ENCODE data around the gene CFAP65. TPM values are rescaled to one million over a fixed set of nuclear protein-coding genes. Genes with fewer than 3 reads are reported as not detected.

Gene CFAP65
- total and polyA plus RNA-seq, 2 of the 4 experiments (the other 2 are of a cell fraction) = not detected

- POLR2A ChIA-PET (ENCODE audit: unreplicated experiment) = no interaction called here
- H3K9me3 ChIP-seq (ENCODE audit: control insufficient read depth, insufficient read depth, low read length) = no peaks in the 10 kb centered on the region
- no peak overlapping the region for H3K4me2 ChIP-seq (ENCODE audit: low read depth, low read length)
- H4K20me1 ChIP-seq (ENCODE audit: insufficient read depth, low read length) = no peaks in the 10 kb centered on the region; the same call in 1 of the 2 replicates
- dilution Hi-C loops (cut with HindIII; ENCODE audit: low sequenced_read_pairs, unreplicated experiment) (no loop called here), in situ Hi-C loops (cut with MboI; ENCODE audit: low sequenced_read_pairs) (no loop called here), intact Hi-C loops (cut with micrococcal nuclease) (no loop called here)
- TF ChIP-seq, protein P1, sequence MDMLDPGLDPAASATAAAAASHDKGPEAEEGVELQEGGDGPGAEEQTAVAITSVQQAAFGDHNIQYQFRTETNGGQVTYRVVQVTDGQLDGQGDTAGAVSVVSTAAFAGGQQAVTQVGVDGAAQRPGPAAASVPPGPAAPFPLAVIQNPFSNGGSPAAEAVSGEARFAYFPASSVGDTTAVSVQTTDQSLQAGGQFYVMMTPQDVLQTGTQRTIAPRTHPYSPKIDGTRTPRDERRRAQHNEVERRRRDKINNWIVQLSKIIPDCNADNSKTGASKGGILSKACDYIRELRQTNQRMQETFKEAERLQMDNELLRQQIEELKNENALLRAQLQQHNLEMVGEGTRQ (IDR thresholded peaks at IDR 0.05; ENCODE audit: low read depth, low read length) = no peak
- no peak for TF ChIP-seq CHD1 (IDR thresholded peaks at IDR 0.05; ENCODE audit: low read depth, low read length)
- TF ChIP-seq MAZ (IDR thresholded peaks at IDR 0.05; ENCODE audit: borderline replicate concordance, low read depth, low read length) = no peak
- no peak for TF ChIP-seq FOS (IDR thresholded peaks at IDR 0.05; ENCODE audit: low read depth, low read length)
- no peak for TF ChIP-seq MAFK (IDR thresholded peaks at IDR 0.05; ENCODE audit: low read depth, low read length)
- no peak for TF ChIP-seq RCOR1 (IDR thresholded peaks at IDR 0.05; ENCODE audit: insufficient replicate concordance, low read length)
- TF ChIP-seq CTCF (conservative IDR thresholded peaks at IDR 0.05; ENCODE audit: low read depth, low read length) = no peak
- no peak for TF ChIP-seq BHLHE40 (IDR thresholded peaks at IDR 0.05; ENCODE audit: low read depth, low read length)
- TF ChIP-seq POLR2A (IDR thresholded peaks at IDR 0.05; ENCODE audit: low read depth, low read length) = no peak
- ATAC-seq (ENCODE audit: low read depth) (no peak), DNase-seq (no peak)
- H4K5ac ChIP-seq (ENCODE audit: low read depth, low read length) = no peak overlapping the region
- H2BK5ac ChIP-seq (ENCODE audit: low read depth, low read length, poor library complexity, severe bottlenecking) = no peak overlapping the region
- 59% methylated on average over 13 of the region's 18 CpGs; no CpG with 5 or more reads in 1 of the 2 experiments for WGBS, 2 experiments (ENCODE audit: extremely low coverage in 2 of 2, insufficient read length in 1 of 2)
- no peak overlapping the region for H2AFZ ChIP-seq (replicated peaks; ENCODE audit: low read length, poor library complexity)
- no peak overlapping the region for H3K56ac ChIP-seq (ENCODE audit: extremely low read depth, insufficient read depth, low read length)
- H2BK15ac ChIP-seq (ENCODE audit: low read depth, low read length) = no peak overlapping the region
- H3K23ac ChIP-seq (ENCODE audit: low read depth, low read length) = no peak overlapping the region
- H3K4me1 ChIP-seq (ENCODE audit: control insufficient read depth, insufficient read depth, low read length) = no peaks in the 10 kb centered on the region
- H2BK120ac ChIP-seq (ENCODE audit: low read depth, low read length) = no peak overlapping the region
- no TSS peak for BruUV-seq (replicated peaks)
- no peak overlapping the region for H4K91ac ChIP-seq (ENCODE audit: insufficient read depth, low read depth, low read length)
- H3K27ac ChIP-seq (ENCODE audit: insufficient read depth, low read length) = no peak overlapping the region
- no peaks in the 10 kb centered on the region for H3K9me1 ChIP-seq (ENCODE audit: insufficient read depth, low read length)
- H3K4me3 ChIP-seq (ENCODE audit: insufficient read depth, low read depth, low read length) = no peak overlapping the region
- H2BK20ac ChIP-seq (ENCODE audit: low read depth, low read length) = no peak overlapping the region
- H3K18ac ChIP-seq (ENCODE audit: low read depth, low read length) = no peak overlapping the region
- no peak overlapping the region for H4K8ac ChIP-seq (ENCODE audit: low read depth in 2 of 2, low read length in 2 of 2)
- H3K36me3 ChIP-seq (ENCODE audit: control insufficient read depth, insufficient read depth, low read length) = no peaks in the 10 kb centered on the region
- H3K4ac ChIP-seq (ENCODE audit: low read depth, low read length) = no peak overlapping the region
- CTCF ChIA-PET = interaction anchor here (1.0 kb wide), 1 partner anchor 27 kb away, joined by 4 read pairs; no protein-coding TSS in a partner anchor
- no peaks in the 10 kb centered on the region for H3K79me1 ChIP-seq (ENCODE audit: low read depth in 1 of 2, low read length in 2 of 2)
- no peak overlapping the region for H2AK9ac ChIP-seq (replicated peaks; ENCODE audit: low read depth, low read length, poor library complexity)
- H3K9ac ChIP-seq (ENCODE audit: low read depth, low read length) = no peak overlapping the region
- no peak overlapping the region for H3K14ac ChIP-seq (replicated peaks; ENCODE audit: low read depth, low read length)
- no peak overlapping the region for H2AK5ac ChIP-seq (ENCODE audit: low read depth, low read length)
- H3K27me3 ChIP-seq (ENCODE audit: control insufficient read depth, insufficient read depth, low read length) = peaks cover 58% of the 10 kb centered on the region
These were observed 87.9 kb downstream of the CFAP65 start for GRCh38 chr2:218953366-218953954.

Measured in IMR-90 (cell line).